Left ventricle myocardium inferior (tissue), 1 donor: ENCODE measurements around the gene DGCR2. TPM values are rescaled to one million over a fixed set of nuclear protein-coding genes. Genes with fewer than 3 reads are reported as not detected.

Source experiments
- DNase-seq: peaks from one replicate; pipeline ENCODE4 v3.0.0-alpha.2; 2020
- H3K27ac ChIP-seq: fragments of 200-600 bp; replicated peaks from 2 replicates; pipeline ENCODE4 v1.8.0; 2021
- H3K27me3 ChIP-seq: fragments of 200-600 bp; 2 replicates; pipeline ENCODE4 v1.8.0; 2021; ENCODE audit warnings: low read depth
- H3K36me3 ChIP-seq: fragments of 200-600 bp; 2 replicates; pipeline ENCODE4 v1.8.0; 2021
- H3K4me1 ChIP-seq: fragments of 200-600 bp; 2 replicates; pipeline ENCODE4 v1.8.0; 2021
- H3K4me3 ChIP-seq: fragments of 200-600 bp; 2 replicates; pipeline ENCODE4 v1.8.0; 2021; ENCODE audit warnings: mild to moderate bottlenecking, moderate library complexity
- H3K9me3 ChIP-seq: fragments of 200-600 bp; replicated peaks from 2 replicates; pipeline ENCODE4 v1.8.0; 2021
- intact Hi-C: fragments of 100-400 bp; cut with micrococcal nuclease; formaldehyde crosslinking; loops from one replicate; pipeline ENCODE4 v1.11.0; 2022
- total RNA-seq: library from RNA; stranded (reverse); fragmentation: NEBNext Ultra II Directional; extraction: Animal tissue kit (Norgen Biotek cat#: 25700); gene quantifications from one replicate; pipeline ENCODE4 v1.2.1, GENCODE V29; 2021
- TF ChIP-seq, protein P1 (sequence below): fragments of 200-600 bp; IDR thresholded peaks from 2 replicates; pipeline ENCODE4 v1.8.0; 2021; ENCODE audit warnings: antibody characterized with exemption, mild to moderate bottlenecking, borderline replicate concordance
- donor health status: DM: no; HTN: yes; CAD: no; lungs with severe emphysema.

The DGCR2 gene
- total RNA-seq, 1 donor from 2014 or later = 33.0 TPM

DNA sequence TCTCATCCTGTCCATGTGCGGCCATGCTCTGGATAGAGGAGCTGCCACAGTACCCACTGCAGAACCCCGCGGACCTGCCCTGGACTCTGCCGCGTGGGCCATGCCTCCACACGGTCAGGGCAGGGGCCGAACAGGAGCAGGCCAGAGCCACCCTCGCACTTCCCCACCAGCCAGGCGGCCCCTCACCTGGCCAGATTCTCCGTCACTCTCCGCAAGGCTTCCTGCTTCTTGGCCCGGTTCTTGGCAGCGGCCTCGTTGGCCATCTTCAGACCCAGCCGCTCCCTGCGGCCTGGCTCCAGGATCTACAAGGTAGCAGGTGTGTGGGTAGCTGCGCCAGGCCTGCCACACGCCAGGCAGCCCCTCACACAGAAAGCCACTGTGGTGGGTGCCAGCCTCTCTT lies 12.7 kb upstream of the DGCR2 start:
- no peak overlapping the region for H3K4me3 ChIP-seq
- no peaks in the 10 kb centered on the region for H3K9me3 ChIP-seq
- peaks cover 74% of the 10 kb centered on the region for H3K36me3 ChIP-seq
- intact Hi-C loops = no loop called here
- H3K4me1 ChIP-seq = no peaks in the 10 kb centered on the region
- H3K27me3 ChIP-seq = no peaks in the 10 kb centered on the region
- no peak overlapping the region for H3K27ac ChIP-seq
- TF ChIP-seq, protein P1, sequence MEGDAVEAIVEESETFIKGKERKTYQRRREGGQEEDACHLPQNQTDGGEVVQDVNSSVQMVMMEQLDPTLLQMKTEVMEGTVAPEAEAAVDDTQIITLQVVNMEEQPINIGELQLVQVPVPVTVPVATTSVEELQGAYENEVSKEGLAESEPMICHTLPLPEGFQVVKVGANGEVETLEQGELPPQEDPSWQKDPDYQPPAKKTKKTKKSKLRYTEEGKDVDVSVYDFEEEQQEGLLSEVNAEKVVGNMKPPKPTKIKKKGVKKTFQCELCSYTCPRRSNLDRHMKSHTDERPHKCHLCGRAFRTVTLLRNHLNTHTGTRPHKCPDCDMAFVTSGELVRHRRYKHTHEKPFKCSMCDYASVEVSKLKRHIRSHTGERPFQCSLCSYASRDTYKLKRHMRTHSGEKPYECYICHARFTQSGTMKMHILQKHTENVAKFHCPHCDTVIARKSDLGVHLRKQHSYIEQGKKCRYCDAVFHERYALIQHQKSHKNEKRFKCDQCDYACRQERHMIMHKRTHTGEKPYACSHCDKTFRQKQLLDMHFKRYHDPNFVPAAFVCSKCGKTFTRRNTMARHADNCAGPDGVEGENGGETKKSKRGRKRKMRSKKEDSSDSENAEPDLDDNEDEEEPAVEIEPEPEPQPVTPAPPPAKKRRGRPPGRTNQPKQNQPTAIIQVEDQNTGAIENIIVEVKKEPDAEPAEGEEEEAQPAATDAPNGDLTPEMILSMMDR = no peak
- DNase-seq = no peak

DNA sequence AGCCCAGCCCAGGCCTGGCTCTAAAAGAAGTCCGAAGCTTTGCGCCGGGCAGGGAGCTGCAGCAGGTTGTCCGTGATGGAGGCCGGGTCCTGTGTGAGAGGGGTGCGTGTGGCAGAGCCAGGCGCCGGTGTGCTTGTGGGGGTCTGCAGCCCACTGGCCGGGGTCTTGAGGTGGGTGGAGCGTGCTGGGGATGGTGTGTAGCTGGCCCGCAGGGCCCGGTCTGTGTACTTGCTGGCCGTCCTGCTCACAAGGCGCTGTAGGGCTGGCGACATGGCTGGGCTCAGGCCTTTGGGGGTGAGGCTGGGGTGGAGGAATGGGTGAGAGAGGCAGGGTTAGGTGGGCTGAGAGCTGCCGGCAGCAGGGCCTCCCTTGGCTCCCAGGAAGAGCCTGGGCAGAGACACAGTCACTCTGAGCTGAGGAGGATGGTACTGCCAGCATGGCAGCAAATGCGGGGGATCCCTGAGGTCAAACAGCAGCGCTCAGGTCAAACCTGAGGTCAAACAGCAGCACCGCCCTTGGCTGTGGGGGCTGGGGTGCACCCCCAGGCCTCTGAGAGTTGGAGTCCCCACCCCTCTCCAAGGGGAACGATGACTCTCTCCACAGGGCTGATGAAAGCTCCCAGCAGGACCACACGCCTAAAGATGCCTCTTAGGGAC lies 12.1 kb upstream of the DGCR2 start:
- Histone ChIP-seq H3K4me3 (no peak overlapping the region), H3K27me3 (no peaks in the 10 kb centered on the region), H3K27ac (no peak overlapping the region), H3K9me3 (no peaks in the 10 kb centered on the region), H3K36me3 (peaks cover 68% of the 10 kb centered on the region), H3K4me1 (no peaks in the 10 kb centered on the region)
- TF ChIP-seq, protein P1 = no peak
- no peak for DNase-seq
- intact Hi-C loops = no loop called here

DNA sequence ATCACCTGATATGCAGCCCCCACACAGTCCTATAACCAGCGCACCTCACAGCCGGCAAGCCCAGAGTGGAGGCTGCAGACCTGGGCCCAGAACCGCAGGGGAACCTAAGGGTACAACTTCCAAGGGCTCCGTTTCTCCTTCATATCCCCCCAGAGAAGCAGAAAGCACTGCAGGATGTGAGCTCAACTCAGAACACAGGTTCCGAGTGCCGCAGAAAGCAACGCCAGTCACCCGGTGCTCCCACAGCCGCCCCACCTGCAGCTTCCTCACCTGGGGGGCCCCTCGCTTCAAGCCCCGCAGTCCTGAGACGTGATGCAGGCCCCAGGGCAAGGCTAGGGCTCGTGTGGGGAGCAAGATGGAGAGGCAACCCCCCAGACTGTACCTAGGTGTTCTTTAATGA lies 11.3 kb upstream of the DGCR2 start:
- Histone ChIP-seq H3K27ac (no peak overlapping the region), H3K9me3 (no peaks in the 10 kb centered on the region), H3K36me3 (peaks cover 61% of the 10 kb centered on the region), H3K27me3 (no peaks in the 10 kb centered on the region), H3K4me1 (no peaks in the 10 kb centered on the region), H3K4me3 (no peak overlapping the region)
- DNase-seq = no peak
- intact Hi-C loops = no loop called here
- TF ChIP-seq, protein P1 = no peak

DNA sequence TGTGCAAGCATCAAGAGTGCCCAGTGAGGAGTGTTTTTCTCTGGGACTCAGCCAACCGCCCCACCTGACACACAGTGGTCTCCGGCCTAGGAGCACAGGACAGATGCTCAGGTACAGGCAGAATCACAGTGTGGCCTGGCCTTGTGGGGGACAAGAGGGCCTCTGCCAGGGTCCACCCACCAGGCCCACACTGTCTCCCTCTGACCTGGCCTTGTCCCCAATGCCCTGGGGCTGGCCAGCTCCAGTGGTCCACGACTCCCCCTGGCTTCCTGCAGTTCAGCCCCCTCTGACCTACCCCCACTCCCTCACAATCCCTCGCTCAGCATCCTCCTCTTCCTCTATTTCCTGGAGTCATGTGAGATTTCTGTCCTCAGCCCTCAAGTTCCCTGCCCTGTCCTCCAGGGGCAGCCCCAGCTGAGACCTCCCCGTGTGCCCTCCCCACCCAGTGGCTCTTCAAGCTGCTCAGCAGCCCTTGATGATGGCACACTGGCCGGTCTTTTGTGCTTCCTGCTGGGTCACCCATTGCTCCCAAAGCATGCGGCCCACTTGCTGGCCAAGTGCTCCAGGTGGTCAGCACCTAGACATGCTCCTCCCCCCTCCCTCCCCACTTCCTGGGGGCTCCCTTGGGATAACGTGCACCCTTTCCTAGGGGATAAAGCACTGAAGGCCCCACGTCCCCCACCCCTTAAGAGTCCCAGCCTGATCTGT lies 10.6 kb upstream of the DGCR2 start:
- no peaks in the 10 kb centered on the region for H3K27me3 ChIP-seq
- no peak overlapping the region for H3K4me3 ChIP-seq
- H3K9me3 ChIP-seq = no peaks in the 10 kb centered on the region
- no peak overlapping the region for H3K27ac ChIP-seq
- peaks cover 54% of the 10 kb centered on the region for H3K36me3 ChIP-seq
- DNase-seq = no peak
- no peaks in the 10 kb centered on the region for H3K4me1 ChIP-seq
- TF ChIP-seq, protein P1 = no peak
- intact Hi-C loops = no loop called here

GRCh38 chr22:19132153-19132552 lies 9.9 kb upstream of the DGCR2 start:
- Histone ChIP-seq H3K27ac (no peak overlapping the region), H3K9me3 (no peaks in the 10 kb centered on the region), H3K4me3 (no peak overlapping the region), H3K36me3 (peaks cover 47% of the 10 kb centered on the region), H3K4me1 (no peaks in the 10 kb centered on the region), H3K27me3 (no peaks in the 10 kb centered on the region)
- TF ChIP-seq, protein P1 = no peak
- intact Hi-C loops = no loop called here
- DNase-seq = no peak
